NCI-H748 treated with DMSO at 0.1 percent for 48 hours (cell line): ENCODE data around the gene CYTH3.

Source experiments
- DNase-seq: peaks from one replicate; lab custom pipeline; 2025; lab: John Stamatoyannopoulos, UW

The CYTH3 gene

DNA sequence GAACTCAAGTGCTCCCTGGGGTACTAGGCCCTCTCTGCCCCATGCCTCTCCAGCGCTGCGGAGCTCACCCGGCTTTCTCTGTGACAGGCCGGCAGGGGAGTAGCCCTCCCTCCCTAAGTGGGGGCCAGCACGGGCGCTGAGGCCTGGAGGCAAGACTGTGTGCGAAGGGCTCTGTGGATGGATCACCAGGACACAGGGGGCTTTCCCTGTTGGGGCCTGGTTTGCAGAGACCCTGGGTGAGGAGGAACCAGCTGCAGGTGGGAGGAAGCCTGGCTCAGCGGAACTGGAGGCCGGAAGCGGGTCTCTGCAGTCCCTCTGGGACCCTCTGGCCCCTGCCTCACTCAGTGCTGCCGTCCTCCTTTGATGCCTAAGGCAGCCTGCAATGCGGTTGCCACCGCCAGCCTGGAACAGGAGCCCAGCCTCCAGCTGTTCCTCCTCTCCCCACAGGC lies 106.0 kb downstream of the CYTH3 start:
- no peak for DNase-seq

DNA sequence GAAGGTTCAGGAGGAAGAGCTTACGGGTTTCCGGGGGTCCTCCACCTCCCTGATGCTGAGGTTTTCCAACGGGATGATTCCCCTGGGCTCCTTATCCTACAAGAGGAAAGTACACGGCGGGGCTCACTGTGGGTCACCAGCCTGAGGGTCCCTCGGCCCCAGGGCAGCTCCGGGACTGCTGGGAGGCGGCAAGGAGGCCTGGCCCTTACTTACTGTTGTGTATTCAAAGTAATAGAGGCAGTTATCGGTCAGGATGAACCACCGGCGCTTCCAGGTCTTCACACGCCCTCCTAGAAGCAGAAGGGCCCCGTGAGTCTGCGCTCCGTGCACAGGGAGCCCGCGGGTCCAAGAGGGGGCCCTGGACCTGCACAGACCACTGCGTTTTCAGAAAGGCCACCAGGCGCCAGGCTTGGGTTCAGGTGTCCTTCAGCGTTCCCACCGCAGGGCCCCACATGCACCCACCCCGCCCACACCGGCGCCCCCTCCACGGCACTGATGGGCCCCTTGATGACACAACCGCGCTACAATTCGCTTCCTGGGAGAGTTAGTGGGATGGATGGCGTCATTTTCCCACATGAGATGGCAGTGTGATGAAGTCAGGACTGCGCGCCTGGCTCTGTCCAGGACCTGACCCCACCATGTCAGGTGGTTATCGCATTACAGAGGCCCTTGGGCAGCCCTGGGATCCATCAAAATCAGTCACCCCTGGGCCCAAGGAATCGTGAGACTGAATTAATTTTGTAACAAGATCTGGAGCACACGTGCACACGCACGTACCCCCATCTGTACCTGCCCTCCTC lies 106.7 kb downstream of the CYTH3 start:
- DNase-seq = no peak

DNA sequence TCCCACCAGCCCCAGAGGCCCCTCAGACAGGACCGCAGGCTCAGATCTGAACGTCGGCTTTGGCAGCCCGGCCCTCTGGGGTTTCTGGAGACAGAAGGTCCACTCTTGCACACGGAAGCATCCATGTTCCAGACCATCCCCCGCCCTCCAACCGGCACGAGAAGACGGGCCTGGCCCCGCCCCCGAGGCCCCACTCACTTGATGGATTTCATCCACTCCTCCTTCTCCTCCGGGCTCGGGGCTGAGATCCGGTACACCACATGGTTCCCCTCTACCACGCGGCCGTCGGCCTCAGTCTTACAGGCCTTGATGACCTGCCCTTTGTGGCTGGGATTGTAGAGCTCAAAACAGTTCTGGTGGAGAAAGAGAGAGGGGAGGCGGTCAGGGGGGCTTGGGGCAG lies 107.3 kb downstream of the CYTH3 start:
- DNase-seq = no peak

DNA sequence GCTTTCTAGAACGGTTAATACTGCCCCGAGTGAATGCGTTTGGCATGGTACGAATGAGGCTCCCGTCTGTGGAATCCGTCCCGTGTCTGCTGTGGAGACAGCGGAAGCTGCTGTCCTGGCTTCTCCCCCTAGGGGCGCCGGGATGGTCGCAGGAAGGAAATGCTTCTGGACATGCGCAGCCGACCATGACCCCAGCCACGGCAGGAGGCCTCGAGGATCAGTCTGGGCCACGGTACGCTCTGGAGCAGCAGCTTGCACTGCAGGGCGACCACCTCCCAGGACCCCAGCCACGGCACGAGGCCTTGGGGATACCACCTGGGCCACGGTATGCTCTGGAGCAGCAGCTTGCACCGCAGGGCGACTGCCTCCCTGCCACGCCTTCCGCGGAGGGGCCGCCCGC lies 107.9 kb downstream of the CYTH3 start:
- DNase-seq = no peak

DNA sequence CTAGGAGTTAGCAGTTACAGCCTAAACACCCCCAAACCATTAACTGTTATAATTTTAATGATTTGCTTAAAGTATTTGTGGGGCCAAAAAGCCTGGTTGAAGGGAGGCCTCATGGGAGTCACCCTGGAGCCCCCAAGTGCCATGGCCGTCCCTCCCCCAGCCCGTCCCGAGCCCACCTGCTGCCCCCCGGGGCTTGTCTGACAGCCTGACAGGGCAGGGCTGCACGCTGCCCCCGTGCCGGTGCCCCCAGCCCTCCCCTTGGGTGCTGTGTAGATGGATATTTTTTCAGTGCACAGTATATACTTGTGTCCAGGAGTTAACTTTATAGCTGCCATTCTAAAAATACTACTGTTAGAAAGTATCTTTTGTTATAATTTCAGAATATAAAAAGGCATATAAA lies 108.4 kb downstream of the CYTH3 start:
- no peak for DNase-seq

DNA sequence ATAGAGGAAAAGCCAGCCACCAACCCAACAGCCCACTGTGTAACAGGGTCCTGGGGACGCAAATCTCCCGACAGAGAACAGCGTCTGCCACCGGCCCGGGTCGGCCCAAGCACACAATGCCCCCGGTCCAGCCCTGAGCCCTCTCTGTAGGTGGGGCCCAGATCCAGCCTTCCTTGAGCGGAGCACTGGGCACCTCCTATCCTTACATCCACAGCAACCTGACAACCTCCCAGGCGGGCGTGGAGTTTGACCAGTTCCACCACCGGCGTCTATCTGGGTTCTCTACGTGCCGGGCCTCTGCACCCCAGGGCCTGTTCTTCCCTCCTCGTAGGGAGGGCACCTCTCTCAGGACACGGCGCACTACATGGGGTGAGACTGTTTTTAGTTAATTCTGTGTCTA lies 109.0 kb downstream of the CYTH3 start:
- no peak for DNase-seq

DNA sequence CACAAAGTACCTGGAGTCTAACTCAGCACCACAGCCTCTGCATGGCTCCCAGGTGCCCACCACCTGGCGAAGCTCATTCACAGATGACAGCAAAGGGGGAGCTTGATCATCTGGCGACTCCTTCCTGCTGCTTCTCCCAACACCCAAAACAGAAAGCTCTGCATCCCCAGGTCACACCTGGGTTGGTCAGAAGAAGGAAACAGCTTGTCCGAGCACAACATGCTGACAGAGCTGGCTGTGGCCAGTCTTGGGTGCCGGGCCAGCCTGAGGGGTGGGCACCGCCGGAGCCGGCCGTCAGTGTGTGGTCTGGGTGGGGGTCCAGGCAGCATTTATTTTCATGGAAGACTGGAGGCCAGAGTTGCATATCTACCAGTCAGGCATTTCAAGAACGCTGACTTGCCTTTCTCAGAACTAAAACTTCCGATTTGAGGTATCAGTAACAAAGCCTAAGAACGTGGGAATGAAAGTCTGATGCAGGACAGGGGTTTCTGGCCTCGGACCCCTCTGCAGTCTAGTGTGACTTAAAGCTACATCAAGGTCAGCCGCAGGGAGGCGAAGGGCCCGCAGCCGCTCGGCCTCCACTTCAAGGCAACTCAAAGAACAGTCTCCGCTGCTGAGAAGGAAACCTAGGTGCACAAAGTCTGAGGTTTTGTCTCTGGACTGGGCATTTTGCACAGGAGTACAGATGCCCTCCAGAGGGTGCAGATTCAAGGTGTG lies 109.6 kb downstream of the CYTH3 start:
- DNase-seq = no peak

DNA sequence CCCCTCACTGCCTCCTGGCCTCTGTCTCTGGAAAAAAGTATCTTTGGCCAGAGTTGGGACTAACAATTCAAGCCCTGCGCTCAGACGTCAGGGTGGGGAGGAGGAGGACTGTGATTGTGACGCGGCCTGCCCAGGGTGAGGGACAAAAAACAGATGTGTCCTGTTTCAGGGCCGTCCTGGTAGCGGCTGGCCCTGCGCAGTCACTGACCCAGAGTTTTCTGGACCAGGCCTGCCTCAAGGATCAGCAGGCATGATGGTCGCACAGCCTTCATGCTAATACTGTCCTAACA lies 110.1 kb downstream of the CYTH3 start:
- DNase-seq = no peak

DNA sequence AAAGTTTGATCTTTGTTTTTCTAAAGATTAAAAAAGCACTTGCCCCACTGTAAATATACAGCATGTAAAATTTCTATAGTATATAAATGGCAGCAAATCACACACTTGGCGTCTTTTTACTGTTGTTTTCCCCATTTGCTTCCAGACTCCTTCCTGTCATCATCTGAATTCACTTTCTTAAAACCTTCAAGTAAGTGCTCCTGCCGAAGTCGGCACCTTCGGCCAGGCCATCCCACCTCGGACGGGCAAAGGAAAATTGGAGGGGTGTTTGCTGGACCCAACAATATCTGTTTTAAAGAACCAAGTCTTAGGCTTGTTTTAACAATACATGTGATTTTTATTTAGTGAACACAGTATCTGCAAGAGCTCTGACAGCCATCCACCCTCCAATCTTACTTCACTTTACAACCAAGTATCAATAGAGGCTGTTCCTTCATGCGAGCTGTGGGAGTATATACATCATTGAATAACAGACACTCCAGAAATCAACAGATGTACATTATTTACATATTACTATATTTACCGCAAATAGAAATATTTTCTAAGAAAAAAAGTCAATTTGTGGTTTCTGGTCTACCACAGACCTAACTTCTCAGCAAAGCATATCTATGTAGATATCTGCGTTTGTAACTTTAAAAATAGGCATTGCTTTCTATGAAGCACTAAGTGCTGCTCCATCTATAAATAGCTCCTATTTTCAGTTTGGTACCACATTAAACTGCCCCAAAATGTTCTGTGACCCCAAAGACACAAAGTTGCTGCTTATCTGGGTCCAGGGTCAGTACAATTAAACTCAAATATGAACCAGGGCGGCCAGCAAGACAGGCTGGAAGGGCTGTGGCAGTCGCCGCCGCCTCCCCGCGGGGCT lies 110.7 kb downstream of the CYTH3 start:
- DNase-seq = no peak

DNA sequence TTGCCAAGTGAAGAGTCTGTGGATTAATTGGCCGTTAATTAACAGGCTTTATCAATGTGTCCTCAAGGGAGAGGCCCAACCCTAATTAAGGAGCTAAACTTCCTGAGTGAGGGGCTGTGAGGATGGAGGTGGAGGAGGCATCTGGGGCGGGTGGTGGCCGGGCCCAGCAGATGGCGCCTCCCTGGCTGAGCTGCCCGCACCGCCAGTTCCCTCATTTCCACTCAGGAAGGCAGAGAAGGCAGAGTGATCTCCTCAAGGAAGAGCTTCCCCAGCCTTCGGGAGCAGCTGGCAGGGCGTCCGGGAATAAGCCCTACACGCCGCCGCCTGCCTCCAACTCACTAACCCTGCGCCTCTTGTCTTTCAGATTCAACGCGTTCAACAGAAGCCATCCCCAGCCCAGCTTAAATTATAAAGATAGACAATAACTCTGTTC lies 112.2 kb downstream of the CYTH3 start:
- DNase-seq = no peak

DNA sequence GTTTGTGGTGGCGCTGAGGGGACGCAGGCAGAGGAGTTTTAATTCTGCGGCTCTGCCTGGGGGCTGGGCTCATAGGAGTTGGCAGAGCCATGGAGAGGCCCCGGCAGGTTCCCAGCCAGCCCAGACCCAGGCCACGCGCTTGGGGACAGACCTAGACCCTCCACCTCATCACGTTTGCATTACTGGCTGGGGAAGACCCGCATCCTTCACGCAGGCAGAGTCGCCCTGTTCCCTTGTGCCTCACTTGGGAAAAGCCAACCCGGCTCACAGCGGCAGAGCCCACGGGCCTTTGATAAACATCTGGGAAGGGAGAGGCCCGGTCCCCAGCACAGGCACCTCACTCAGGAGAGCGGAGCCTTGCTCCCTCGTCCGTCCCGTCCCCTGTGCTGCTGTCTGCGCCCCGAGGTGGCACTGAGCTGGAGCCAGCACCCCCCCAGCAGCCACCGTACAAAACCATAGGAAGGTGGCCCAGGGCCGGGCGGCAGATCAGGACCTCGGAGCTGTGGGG lies 112.8 kb downstream of the CYTH3 start:
- no peak for DNase-seq

DNA sequence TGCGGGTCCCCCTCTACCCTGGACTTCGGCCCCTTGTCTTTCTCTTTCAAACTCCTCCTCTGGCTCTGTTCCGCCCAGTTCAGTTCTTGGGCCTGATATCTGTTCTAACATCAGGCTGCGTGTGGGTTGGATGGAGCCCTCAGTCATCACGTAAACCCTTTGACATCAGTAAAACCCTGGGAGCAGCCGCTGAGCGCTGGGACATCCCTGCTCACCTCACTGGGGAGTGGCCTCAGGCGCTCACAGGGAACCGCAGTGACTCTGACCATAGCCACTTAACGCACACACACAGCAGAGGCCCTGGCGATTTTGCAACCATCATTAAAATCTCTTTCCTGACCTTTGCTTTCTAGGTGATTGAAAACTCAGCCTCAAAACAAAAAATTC lies 113.3 kb downstream of the CYTH3 start:
- DNase-seq = no peak

DNA sequence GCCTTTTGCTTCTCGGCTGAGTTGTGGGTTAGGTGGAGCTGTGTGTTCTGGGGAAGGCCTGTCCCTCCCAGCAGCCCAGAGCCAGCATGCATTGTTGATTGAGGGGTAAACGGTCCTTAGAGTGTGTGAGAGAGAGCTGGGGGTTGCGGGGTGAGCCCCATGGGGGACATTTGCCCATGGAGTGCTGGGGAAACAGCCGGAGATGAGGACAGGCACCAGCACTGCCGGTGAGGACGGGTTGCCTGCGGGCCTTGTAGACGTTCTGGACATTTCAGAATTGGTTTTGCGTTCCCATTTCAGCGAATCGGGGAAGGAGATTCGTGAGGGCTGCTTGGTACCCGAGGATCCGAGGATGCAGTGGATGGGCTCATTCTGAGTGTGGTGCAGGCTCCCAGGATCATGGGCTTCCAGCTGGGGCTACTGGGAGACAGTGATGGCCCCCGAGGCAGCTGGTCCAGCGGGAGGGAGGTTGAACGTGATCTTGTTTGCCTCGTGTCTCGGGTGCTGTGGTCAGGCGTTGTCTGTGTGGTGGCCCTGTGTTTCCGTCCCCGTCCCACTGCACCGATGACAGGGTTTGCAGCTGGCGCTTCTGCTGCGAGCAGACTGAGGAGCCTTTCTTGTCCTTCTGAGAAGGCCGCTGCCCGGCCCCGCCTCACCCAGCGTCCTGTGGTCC lies 113.9 kb downstream of the CYTH3 start:
- no peak for DNase-seq

DNA sequence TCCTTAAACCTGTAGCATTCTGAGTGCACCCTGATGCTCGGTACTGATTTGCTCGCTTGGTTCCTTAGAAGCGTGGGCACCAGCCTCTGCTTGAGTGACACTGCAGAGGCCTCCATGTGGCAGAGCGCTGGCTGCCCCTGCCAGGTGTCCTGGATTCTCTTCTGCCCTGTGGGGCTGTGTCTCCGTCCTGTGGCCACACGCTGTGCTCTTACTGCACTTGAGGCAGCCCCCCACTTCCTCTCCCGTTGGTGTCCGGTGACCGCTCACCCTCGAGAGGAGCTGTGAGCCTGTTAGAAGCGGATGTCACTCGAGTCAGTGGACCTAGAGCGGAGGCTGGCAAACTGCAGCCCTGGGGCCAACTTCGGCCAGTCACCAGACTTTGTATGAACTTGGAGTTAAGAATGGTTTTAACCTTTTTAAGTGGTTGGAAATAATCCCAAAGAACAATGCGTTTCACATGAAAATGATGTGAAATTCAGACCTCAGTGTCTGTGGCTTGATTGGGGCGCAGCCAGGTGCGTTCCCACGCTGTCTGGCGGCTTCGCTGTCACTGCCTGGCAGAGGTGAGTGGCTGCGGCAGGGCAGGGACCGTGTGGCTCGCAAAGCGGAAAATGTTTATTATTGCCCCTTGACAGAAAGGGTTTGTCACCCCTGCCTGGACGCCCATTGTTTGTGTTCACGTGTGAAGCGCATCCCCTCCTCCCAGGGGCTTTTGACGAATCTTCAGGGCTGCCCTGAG lies 114.6 kb downstream of the CYTH3 start:
- DNase-seq = no peak

DNA sequence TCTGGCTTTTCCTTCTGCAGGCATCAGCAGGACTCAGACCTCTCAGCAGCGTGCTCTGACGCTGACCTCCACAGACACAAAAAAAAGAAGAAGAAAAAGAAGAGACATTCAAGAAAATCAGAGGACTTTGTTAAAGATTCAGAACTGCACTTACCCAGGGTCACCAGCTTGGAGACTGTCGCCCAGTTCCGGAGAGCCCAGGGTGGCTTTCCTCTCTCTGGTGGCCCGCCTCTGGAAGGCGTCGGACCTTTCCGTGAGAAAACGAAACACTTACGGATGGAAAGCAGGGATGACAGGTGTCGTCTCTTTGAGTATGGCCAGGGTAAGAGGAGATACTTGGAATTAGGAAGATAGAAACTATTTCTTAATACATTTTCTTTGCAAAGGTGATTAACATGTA lies 115.7 kb downstream of the CYTH3 start:
- no peak for DNase-seq

DNA sequence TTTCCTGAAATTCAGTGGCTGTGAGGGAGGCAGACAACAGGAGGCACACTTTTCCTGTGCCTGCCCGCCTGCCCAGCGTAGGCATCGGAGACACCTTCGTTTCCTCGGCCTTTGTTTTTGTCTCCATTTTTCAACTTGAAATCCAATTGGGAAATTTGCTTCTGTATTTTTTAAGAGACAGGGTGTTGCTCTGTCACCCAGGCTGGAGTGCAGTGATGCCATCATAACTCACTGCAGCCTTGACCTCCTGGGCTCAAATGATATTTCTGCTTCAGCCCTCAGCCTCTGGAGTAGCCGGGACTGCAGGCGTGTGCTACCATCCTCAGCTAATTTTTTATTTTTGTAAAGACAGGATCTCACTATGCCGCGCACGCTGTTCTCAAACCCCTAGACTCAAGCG lies 116.8 kb downstream of the CYTH3 start:
- no peak for DNase-seq

DNA sequence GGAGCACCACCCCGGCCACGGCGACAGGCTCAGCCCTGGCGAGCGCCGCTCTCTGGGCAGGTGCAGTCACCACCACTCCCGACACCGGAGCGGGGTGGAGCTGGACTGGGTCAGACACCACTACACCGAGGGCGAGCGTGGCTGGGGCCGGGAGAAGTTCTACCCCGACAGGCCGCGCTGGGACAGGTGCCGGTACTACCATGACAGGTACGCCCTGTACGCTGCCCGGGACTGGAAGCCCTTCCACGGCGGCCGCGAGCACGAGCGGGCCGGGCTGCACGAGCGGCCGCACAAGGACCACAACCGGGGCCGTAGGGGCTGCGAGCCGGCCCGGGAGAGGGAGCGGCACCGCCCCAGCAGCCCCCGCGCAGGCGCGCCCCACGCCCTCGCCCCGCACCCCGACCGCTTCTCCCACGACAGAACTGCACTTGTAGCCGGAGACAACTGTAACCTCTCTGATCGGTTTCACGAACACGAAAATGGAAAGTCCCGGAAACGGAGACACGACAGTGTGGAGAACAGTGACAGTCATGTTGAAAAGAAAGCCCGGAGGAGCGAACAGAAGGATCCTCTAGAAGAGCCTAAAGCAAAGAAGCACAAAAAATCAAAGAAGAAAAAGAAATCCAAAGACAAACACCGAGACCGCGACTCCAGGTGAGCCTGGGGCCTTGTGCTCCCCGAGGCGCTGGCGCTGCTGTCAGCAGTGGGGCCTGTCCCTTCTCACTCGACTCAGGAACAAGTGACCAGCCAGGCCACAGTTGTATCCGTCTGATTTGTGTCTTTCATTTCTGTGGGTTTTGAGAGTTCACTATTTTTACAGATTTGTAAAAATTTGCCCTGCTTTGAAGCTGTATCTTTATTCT lies 117.7 kb downstream of the CYTH3 start:
- DNase-seq = no peak

DNA sequence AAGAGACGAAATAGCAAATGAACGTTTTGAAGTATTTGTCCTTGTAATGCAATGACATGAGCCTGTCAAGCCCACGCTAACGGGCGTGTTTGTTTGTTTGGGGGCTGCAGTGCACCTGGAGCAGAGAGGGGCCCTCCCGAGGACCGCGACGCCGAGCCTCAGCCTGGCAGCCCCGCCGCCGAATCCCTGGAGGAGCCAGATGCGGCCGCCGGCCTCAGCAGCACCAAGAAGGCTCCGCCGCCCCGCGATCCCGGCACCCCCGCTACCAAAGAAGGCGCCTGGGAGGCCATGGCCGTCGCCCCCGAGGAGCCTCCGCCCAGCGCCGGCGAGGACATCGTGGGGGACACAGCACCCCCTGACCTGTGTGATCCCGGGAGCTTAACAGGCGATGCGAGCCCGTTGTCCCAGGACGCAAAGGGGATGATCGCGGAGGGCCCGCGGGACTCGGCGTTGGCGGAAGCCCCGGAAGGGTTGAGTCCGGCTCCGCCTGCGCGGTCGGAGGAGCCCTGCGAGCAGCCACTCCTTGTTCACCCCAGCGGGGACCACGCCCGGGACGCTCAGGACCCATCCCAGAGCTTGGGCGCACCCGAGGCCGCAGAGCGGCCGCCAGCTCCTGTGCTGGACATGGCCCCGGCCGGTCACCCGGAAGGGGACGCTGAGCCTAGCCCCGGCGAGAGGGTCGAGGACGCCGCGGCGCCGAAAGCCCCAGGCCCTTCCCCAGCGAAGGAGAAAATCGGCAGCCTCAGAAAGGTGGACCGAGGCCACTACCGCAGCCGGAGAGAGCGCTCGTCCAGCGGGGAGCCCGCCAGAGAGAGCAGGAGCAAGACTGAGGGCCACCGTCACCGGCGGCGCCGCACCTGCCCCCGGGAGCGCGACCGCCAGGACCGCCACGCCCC lies 118.5 kb downstream of the CYTH3 start:
- no peak for DNase-seq

DNA sequence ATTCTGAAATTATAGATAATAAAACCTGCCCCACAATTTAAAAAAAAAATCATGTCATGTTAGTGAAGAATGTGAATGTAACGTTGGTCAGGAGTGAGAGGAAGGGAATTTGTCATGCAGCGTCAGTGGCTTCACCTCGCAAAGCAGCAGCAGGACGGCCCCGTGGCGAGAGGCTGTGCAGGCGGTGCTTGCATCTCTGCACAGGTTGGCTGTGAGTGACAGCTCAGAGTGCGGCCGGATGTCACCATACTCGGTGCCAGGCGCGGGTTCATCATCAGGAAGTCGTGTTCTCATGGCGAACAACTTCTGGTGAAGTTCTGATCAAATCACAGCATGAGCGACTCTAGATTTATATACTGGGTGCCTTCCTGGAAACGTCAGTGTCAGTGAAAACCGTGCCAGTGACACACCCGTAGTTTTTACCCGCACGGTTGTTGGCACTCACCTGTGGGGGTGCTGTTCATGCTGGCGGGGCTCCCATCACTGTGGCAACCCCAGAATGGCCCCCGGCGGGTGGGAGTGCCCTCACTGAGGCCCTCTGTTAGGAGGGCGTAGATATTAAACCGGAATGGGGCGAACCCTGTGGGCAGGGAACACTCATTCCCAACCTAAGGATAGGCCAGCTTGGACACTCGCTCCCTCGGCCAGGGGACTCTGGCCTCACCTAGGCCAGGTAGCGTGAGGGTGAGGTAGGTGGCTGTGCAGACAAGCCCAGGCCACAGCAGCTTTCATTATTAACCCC lies 120.3 kb downstream of the CYTH3 start:
- DNase-seq = no peak
